ENCODE results near the gene CAPNS2.
"Not testable (repeated sequence)": the region's sequence is repeated elsewhere in the genome, so short reads cannot be mapped to it uniquely, and the experiment has no call there.

Gene CAPNS2

DNA sequence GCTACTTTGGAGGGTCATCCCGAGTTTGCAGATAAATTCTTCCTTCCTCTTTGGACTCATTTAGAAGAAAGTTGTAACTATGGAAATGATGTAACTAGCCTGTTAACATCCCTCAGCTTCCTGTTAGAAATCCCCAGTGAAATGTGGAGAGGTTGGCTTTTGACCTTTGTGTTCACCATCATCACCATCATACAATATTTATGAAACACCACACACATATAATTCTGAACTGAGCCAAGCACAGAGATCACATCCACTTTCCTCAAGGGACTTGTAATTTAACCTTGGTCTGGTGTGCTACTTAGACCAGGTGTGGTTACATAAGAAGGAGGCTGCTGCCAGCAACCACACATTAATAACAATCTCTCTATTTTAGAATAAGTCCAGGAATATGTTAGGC lies 2.5 kb downstream of the CAPNS2 start:
- DNase-seq = no peak

DNA sequence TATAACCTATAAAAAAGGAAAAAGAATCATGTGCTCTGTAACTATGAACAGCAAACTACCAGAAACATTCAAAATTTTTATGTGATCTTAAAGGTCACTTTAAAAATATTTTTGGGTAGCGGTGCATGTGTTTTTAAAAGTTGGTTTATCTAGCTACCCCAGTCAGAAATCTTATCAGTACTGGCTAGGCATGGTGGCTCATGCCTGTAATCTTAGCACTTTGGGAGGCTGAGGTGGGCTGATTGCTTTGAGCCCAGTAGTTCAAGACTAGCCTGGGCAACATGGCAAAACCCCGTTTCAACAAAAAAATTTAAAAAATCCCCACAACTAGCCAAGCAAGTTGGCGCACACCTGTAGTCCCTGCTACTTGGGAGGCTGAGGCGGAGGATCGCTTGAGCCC lies 3.7 kb downstream of the CAPNS2 start:
- no peak for DNase-seq

DNA sequence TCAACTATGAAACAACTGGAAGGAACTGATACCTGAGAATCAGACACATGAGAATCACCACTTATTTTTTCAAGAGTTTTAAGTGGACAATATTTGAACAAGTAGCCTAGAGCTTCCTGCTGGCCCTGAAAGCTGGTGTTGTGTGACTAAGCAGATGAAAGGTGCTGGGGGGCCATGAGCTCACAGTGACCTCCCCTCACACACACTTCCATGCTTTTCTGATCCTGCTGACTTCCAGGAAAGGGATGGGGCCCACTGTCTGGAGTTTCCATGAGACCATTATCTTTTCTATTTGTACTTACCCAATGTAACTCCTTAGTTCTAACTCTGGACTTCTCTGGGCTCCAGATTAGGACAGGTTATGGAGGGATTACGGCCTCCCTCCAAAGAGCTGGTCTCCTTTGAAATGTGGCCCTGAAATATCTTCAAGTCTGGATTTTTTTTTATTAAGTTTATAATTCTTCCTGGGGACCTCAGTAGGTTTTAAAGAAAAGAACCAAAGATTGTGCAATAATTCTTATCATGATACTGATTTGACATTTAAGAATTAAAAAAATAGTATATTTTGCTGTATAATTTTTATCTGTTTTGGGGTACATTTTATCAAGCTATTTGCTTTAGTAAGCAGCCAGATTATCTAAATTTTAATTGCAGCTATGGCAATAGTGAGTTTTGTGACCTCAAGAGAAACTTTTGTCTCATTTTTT lies 4.9 kb downstream of the CAPNS2 start:
- DNase-seq = no peak

DNA sequence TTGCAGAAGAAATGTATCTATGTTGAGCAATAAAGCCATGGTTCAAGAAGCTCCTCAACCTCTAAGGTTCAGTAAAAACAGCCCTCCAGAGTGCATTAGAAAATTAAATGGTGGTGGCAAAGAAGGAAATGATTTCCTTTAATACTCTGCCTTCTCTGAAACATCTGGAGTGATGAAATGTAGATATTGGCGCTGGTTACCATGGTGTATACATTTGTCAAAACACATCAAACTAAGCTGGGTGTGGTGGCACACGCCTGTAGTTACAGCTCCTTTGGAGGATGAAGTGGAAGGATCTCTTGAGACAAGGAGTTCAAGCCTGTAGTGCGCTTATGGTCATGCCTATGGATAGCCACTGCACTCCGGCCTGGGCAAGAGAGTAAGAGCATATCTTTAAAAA lies 6.0 kb downstream of the CAPNS2 start:
- no peak for DNase-seq

DNA sequence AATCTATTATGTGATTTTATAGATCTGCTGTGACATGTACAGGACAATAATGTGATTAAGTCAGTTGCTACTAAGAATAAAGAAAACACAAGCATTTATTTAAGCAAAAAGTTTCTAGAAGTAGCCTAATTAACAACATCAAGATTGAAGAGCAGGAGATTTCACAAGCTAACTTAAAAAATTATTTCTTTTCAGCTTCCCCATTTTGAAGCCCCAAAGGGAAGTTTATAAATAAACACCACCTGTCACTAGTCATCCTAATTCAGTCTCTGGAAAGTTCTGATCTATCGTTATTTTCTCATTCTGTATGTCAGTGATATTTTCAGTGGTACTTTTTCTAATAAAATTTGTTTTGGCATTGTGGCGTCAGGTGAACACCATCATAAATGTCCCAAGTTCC lies 8.3 kb downstream of the CAPNS2 start:
- no peak for DNase-seq

DNA sequence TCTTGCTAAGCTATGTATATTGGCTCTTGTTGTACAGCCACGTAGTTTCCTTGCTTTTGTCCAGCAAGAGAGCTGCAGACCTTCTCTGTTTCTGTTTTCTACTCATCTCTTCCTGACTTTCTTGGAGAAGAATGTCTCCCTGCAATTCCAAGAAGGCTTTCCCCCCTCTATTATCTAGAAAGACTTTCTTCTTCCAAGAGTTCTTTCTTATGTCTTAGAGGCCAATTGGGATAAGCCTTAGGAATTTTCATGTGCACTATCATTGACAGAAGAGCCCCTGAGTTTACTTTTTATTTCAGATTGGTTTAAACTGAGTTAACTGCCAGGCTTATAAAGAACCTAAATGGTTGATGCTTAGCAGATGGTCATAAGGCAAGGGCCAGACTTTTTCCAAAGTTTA lies 9.0 kb downstream of the CAPNS2 start:
- no peak for DNase-seq

DNA sequence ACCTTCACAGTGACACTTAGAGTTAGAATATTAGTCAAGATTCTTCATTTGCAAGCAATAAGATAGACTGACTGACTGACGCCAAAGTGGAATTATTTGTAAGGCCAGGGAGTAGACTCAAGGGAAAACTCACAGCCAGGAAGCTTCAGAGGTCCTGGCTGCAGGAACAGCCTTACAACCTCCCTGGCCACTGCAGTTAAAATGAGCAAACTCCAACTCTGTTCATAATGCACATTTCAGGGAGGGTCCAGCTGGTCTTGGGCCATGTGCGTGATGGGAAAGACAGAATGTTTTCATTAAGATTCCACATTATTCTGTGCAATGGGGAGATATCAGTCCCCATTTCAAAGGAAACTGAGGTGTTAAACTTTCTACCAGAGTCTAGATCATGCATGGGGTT lies 9.9 kb downstream of the CAPNS2 start:
- DNase-seq = no peak

DNA sequence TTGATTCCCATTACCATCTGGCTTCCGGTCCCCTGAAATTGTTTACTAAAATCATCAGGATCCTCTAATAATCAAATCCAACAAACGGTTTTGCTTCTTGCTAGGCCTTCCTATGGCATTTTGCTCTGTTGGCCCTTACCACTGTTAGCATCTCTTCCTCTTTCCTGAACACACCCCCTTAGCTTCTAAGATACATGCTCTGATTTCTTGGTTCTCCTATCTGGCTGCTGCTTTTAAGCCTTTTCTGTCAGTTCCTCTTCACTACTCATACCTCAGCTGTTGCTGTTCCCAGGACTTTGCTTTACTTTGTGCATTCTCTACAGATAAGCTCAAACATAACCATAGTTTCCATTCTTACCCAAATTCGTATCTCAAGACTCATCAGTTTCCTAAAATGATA lies 11.4 kb downstream of the CAPNS2 start:
- no peak for DNase-seq

DNA sequence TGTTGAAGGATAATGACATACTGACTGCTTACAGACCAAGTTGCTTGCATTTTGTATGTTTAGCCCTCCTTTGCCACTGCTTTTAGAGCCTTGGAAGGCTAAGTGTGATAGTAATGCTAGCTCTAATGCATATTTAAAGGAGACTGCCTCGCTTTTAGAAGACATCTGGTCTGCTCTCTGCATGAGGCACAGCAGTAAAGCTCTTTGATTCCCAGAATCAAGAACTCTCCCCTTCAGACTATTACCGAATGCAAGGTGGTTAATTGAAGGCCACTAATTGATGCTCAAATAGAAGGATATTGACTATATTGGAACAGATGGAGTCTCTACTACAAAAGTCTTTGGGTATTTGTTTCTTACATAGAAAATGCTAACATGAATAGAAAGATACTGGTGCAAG lies 19.1 kb downstream of the CAPNS2 start:
- no peak for DNase-seq

DNA sequence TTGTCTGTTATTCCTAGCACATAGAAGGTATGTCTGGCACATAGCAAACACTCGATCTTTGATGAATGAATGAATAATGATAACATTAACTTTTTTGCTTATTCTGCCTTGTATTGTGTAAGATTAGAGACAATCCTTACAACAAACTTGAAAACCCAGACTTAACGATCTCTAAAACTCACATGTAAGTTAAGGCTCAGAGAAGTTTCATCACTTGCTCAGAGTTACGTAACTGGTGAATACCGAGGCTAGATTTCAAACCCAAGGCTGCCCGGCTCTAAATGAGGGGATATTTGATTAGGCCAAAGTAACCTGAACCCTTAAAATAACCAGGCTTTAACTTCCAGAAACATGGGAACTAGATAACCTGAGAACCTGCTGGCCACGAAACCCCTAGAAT lies 22.3 kb downstream of the CAPNS2 start:
- no peak for DNase-seq

DNA sequence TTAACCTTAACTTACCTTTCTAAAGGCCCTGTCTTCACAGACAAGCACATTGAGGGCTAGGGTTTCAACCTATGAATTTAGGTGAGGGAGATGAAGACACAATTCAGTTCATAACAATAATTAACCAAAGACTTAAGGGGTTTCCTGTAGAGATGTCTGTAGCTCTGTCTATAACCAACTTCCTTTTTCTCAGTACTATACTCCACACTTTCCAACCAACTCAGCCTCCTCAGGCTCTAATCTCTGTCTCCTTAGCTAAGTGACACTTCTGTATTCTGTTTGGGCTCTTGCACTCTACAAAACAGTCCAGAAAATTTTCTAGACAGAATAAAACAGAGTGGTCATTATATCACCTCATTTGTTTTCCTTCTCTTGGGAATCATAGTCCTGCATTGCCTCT lies 25.8 kb downstream of the CAPNS2 start:
- no peak for DNase-seq

DNA sequence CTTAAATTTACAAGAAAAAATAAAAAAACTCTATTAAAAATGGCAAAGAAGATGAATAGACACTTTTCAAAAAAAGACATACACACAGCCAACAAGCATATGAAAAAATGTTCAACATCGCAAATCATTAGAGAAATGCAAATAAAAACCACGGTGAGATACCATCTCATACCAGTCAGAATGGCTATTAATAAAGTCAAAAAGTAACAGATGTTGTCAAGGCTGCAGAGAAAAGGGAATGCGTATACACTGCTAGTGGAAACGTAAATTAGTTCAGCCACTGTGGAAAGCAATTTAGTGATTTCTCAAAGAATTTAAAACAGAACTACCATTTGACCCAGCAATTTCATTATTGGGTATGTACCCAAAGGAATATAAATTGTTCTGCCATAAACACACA lies 31.4 kb downstream of the CAPNS2 start:
- DNase-seq = no peak

DNA sequence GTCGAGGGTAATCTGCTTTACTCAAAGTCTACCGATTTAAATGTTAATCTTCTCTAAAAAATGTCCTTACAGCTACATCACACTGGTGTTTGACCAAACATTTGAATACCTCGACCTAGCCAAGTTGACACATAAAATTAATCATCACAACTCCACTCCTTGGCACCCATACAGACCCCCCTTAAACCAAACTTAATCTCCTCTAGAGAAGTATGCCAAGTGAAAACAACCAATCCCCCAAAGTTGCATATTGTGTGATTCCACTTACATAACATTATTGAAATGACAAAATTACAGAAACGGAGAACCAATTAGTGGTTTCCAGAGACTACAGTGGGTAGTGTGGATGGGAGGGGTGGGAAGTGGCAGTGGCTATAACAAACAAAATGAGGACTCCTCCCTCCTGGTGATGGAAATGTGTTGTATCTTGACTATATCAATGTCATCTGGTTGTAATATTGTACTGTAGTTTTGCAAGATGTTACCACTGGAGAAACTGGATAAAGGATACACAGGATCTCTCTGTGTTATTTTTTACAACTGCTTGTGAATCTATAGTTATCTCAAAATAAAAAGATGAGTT lies 39.4 kb downstream of the CAPNS2 start:
- DNase-seq = no peak

DNA sequence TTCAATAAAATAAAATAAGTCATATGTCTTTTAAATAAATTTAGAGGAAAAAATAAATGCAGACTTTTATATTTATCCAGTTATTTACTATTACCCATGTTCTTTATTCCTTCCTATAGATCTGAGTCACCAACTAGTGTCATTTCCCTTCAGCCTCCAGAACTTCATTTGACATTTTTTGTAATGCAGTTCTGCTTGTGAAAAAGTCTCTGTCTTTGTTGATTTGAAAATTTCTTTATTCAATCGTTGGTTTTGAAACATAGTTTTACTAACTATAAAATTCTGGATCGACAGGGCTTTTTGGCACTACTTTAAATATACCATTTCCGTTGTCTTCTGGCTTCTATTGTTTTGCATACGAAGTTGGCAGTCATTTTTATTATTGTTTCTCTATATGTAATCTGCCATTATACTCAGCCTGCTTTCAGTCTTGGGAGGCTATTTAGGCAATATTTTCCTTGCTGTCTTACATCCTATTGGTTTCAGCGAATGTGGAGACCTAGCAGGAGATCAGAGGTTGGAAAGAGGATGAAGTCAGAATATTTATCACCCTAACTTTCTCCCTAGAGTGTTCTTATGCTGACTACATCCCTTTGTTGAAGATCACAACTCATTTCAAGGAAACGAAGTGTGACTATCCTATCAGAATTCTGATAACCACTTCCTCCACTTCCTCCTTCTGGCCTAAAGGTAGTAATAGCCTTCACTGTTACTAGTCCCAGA lies 47.3 kb downstream of the CAPNS2 start:
- no peak for DNase-seq

DNA sequence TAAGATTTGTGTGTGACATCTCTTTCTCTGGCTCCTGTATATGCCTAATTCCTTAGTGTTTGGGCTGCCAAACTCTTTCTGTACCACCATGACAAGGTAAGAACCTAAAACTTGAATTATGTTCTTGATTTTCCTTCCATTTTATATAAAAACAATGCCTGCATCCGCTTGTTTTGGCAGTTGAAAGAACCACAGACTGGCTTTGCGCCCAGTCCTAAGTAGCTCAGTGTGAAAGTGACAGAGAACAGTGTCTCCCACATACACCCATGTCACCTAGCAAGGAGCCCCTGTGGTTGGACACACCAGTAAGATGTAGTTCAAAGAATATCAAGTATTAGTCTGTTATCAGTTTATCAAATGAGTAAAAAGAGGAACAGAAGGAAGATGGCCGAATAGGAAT lies 48.6 kb downstream of the CAPNS2 start:
- no peak for DNase-seq

DNA sequence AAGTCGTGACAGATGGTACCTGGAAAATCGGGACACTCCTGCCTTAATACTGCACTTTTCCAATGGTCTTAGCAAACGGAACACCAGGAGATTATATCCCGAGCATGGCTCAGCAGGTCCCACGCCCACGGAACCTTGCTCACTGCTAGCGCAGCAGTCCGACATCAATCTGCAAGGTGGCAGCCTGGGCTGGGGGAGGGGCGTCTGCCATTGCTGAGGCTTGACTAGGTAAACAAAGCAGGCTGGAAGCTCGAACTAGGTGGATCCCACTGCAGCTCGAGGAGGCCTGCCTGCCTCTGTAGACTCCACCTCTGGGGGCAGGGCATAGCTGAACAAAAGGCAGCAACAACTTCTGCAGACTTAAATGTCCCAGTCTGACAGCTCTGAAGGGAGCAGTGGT lies 49.2 kb downstream of the CAPNS2 start:
- DNase-seq = not testable (repeated sequence)
